ENCODE results near the gene SLC25A40. TPM values are rescaled to one million over a fixed set of nuclear protein-coding genes. Genes with fewer than 3 reads are reported as not detected.
A peak's percentile ranks its signal among the peaks of the same experiment; 100 is the strongest.

The SLC25A40 gene
- total RNA-seq, 2 experiments from 2014 or later: 9.4 to 11.1 TPM

- no peak overlapping the region for H3K27ac Mint-ChIP-seq
- ChIA-PET POLR2A (interaction anchor here (0.7 kb wide), 1 partner anchor 971 kb away, joined by 3 read pairs; no protein-coding TSS in a partner anchor), CTCF (no interaction called here)
- H3K36me3 ChIP-seq (ENCODE audit: insufficient read depth, low read length): peaks cover 42% of the 10 kb centered on the region
- H3K36me3 Mint-ChIP-seq (ENCODE audit: low read depth): peaks cover 73% of the 10 kb centered on the region
- H3K4me1 ChIP-seq (ENCODE audit: insufficient read depth, low read length): no peaks in the 10 kb centered on the region
- intact Hi-C loops (cut with DNase I, micrococcal nuclease): no loop called here
- ATAC-seq (ENCODE audit: poor library complexity) (no peak), DNase-seq (peak in 1 of 14 experiments; percentile 35)
- H3K27me3 ChIP-seq (ENCODE audit: control insufficient read depth in 1 of 2, insufficient read depth in 2 of 2, low read length in 2 of 2): no peaks in the 10 kb centered on the region
- H3K4me3 Mint-ChIP-seq: no peak overlapping the region
- no peak for TF ChIP-seq CTCF (IDR thresholded peaks at IDR 0.05)
- no peak overlapping the region for H3K4me3 ChIP-seq (ENCODE audit: low read length)
- H3K4me1 Mint-ChIP-seq (ENCODE audit: low read depth): peaks cover 4% of the 10 kb centered on the region
- no peaks in the 10 kb centered on the region for H3K27me3 Mint-ChIP-seq
- no peak overlapping the region for H3K27ac ChIP-seq (ENCODE audit: low read depth in 1 of 2, low read length in 2 of 2)
- H3K9me3 ChIP-seq (ENCODE audit: control insufficient read depth in 1 of 2, insufficient read depth in 1 of 2, low read length in 2 of 2): no peaks in the 10 kb centered on the region
- H3K9me3 Mint-ChIP-seq: no peaks in the 10 kb centered on the region
These were observed 22.8 kb downstream of the SLC25A40 start for GRCh38 chr7:87853237-87853864.

- ChIA-PET POLR2A (no interaction called here), CTCF (no interaction called here)
- Mint-ChIP-seq H3K27me3 (no peaks in the 10 kb centered on the region), H3K36me3 (ENCODE audit: low read depth) (peaks cover 65% of the 10 kb centered on the region), H3K27ac (no peak overlapping the region), H3K4me3 (no peak overlapping the region), H3K9me3 (no peaks in the 10 kb centered on the region), H3K4me1 (ENCODE audit: low read depth) (peaks cover 4% of the 10 kb centered on the region)
- no peaks in the 10 kb centered on the region for H3K4me1 ChIP-seq (ENCODE audit: insufficient read depth, low read length)
- H3K27ac ChIP-seq (ENCODE audit: low read depth in 1 of 2, low read length in 2 of 2): no peak overlapping the region
- ATAC-seq (ENCODE audit: poor library complexity) (no peak), DNase-seq (peak in 2 of 14 experiments; percentile 22 to 37)
- no peak overlapping the region for H3K4me3 ChIP-seq (ENCODE audit: low read length)
- H3K36me3 ChIP-seq (ENCODE audit: insufficient read depth, low read length): peaks cover 38% of the 10 kb centered on the region
- TF ChIP-seq CTCF (IDR thresholded peaks at IDR 0.05): no peak
- no peaks in the 10 kb centered on the region for H3K9me3 ChIP-seq (ENCODE audit: control insufficient read depth in 1 of 2, insufficient read depth in 1 of 2, low read length in 2 of 2)
- no peaks in the 10 kb centered on the region for H3K27me3 ChIP-seq (ENCODE audit: control insufficient read depth in 1 of 2, insufficient read depth in 2 of 2, low read length in 2 of 2)
- intact Hi-C loops (cut with DNase I, micrococcal nuclease): no loop called here
These were observed 23.9 kb downstream of the SLC25A40 start for GRCh38 chr7:87852306-87852705.

- Histone ChIP-seq H3K4me3 (ENCODE audit: low read length) (no peak overlapping the region), H3K27ac (ENCODE audit: low read depth in 1 of 2, low read length in 2 of 2) (no peak overlapping the region), H3K27me3 (ENCODE audit: control insufficient read depth in 1 of 2, insufficient read depth in 2 of 2, low read length in 2 of 2) (no peaks in the 10 kb centered on the region), H3K9me3 (ENCODE audit: control insufficient read depth in 1 of 2, insufficient read depth in 1 of 2, low read length in 2 of 2) (no peaks in the 10 kb centered on the region), H3K4me1 (ENCODE audit: insufficient read depth, low read length) (no peaks in the 10 kb centered on the region), H3K36me3 (ENCODE audit: insufficient read depth, low read length) (peaks cover 34% of the 10 kb centered on the region)
- intact Hi-C loops (cut with DNase I, micrococcal nuclease): no loop called here
- CTCF ChIA-PET: no interaction called here
- no peak for DNase-seq
- Mint-ChIP-seq H3K4me1 (ENCODE audit: low read depth) (peaks cover 4% of the 10 kb centered on the region), H3K4me3 (no peak overlapping the region), H3K9me3 (no peaks in the 10 kb centered on the region), H3K36me3 (ENCODE audit: low read depth) (peaks cover 61% of the 10 kb centered on the region), H3K27ac (no peak overlapping the region), H3K27me3 (no peaks in the 10 kb centered on the region)
- POLR2A ChIA-PET: interaction anchor here (0.6 kb wide), 1 partner anchor 8 kb away, joined by 3 read pairs; no protein-coding TSS in a partner anchor
- ATAC-seq (ENCODE audit: poor library complexity): no peak
- TF ChIP-seq CTCF (IDR thresholded peaks at IDR 0.05): no peak
These were observed 25.1 kb downstream of the SLC25A40 start for GRCh38 chr7:87850836-87851593.

Measured in CD4-positive, alpha-beta T cell (primary cell).